Activated gamma-delta T cell treated with anti-CD3 and anti-CD28 coated beads, Interleukin-2, amount 50 U/mL, for 16 hours (primary cell): ENCODE measurements around the gene MRPL20.
"Not testable (repeated sequence)": the region's sequence is repeated elsewhere in the genome, so short reads cannot be mapped to it uniquely, and the experiment has no call there.

Source experiments
- DNase-seq: peaks from one replicate; pipeline ENCODE4 v3.0.0-alpha.2; 2020; ENCODE audit warnings: low read depth

MRPL20 gene

GRCh38 chr1:1385339-1385738 lies 21.8 kb downstream of the MRPL20 start:
- DNase-seq: not testable (repeated sequence)

- no peak for DNase-seq
Observed at GRCh38 chr1:1381294-1381693, 25.8 kb downstream of the MRPL20 start.

GRCh38 chr1:1380860-1381259 lies 26.2 kb downstream of the MRPL20 start:
- no peak for DNase-seq

- DNase-seq: no peak
Observed at GRCh38 chr1:1377540-1378205, 29.4 kb downstream of the MRPL20 start.

GRCh38 chr1:1376551-1377226 lies 30.4 kb downstream of the MRPL20 start:
- DNase-seq: no peak

- peak; percentile 96 for DNase-seq
Observed at GRCh38 chr1:1374929-1375662, 32.0 kb downstream of the MRPL20 start, which contains the start of gene AURKAIP1. AURKAIP1 (minus strand) TSS chr1:1375207; CDS start chr1:1374756, 451 bp downstream.

GRCh38 chr1:1374589-1374928 lies 32.5 kb downstream of the MRPL20 start:
- DNase-seq: no peak

- no peak for DNase-seq
Observed at GRCh38 chr1:1373815-1374588, 33.1 kb downstream of the MRPL20 start.

- no peak for DNase-seq
Observed at GRCh38 chr1:1373051-1373814, 33.9 kb downstream of the MRPL20 start.

GRCh38 chr1:1371746-1372711 lies 35.1 kb downstream of the MRPL20 start:
- DNase-seq: peak; percentile 76

- peak; percentile 46 for DNase-seq
Observed at GRCh38 chr1:1371364-1371745, 35.7 kb downstream of the MRPL20 start.

- DNase-seq: no peak
Observed at GRCh38 chr1:1370771-1371300, 36.3 kb downstream of the MRPL20 start.

- DNase-seq: not testable (repeated sequence)
Observed at GRCh38 chr1:1370094-1370493, 37.0 kb downstream of the MRPL20 start.

- DNase-seq: no peak
Observed at GRCh38 chr1:1367315-1367714, 39.8 kb downstream of the MRPL20 start.

GRCh38 chr1:1366699-1367066 lies 40.4 kb downstream of the MRPL20 start:
- DNase-seq: no peak

GRCh38 chr1:1365875-1366698 lies 41.0 kb downstream of the MRPL20 start:
- no peak for DNase-seq

GRCh38 chr1:1364266-1364665 lies 42.8 kb downstream of the MRPL20 start:
- DNase-seq: no peak

- no peak for DNase-seq
Observed at GRCh38 chr1:1361982-1362423, 45.1 kb downstream of the MRPL20 start.
